A549 (cell line): ENCODE measurements around the gene IGF2BP1. TPM values are rescaled to one million over a fixed set of nuclear protein-coding genes. Genes with fewer than 3 reads are reported as not detected.
"Not testable (repeated sequence)": the region's sequence is repeated elsewhere in the genome, so short reads cannot be mapped to it uniquely, and the experiment has no call there.

ENCODE experiments used
- ATAC-seq, 2 experiments: fragments of 200-7000 bp in 1 of 2; fragments of >200 bp in 1 of 2; cut with Nextera tagmentation in 1 of 2; cut with Tn5 transposase in 1 of 2; 3 replicates each; pipeline versions ENCODE4 v1.8.0 to v1.9.1; 2018 to 2020; ENCODE audit warnings: mild to moderate bottlenecking in 1 of 2, moderate library complexity in 1 of 2
- CTCF ChIA-PET: fragments of 300-600 bp; sonication (Branson Sonifier 250); formaldehyde crosslinking; extraction: SDS; loops from one replicate; lab custom pipeline; 2021; ENCODE audit warnings: antibody characterized with exemption, inconsistent platforms; lab: Yijun Ruan, JAX
- POLR2A ChIA-PET: fragments of 350-600 bp; formaldehyde crosslinking; extraction: SDS; loops from one replicate; lab custom pipeline; 2021; ENCODE audit warnings: antibody characterized with exemption, inconsistent platforms; lab: Yijun Ruan, JAX
- DNase-seq, 2 experiments: peaks; one replicate each; pipeline versions ENCODE4 v3.0.0 to v3.0.0-alpha.2; 2011 to 2016; ENCODE audit warnings: low read depth in 1 of 2, low spot score in 1 of 2
- FAIRE-seq: peaks from 2 replicates; lab custom pipeline; 2011; peaks lifted over from hg19 to GRCh38; lab: Jason Lieb, UNC
- H3K27ac ChIP-seq, 2 experiments: fragments of >200 bp; sonication (Bioruptor Twin); formaldehyde crosslinking; 3 replicates each; pipeline ENCODE4 v1.5.1; 2016 to 2017
- H3K4me1 ChIP-seq: fragments of >200 bp; sonication (Bioruptor Twin); formaldehyde crosslinking; 3 replicates; pipeline ENCODE4 v1.6.1; 2016
- H3K4me2 ChIP-seq: fragments of >200 bp; sonication (Bioruptor Twin); formaldehyde crosslinking; 3 replicates; pipeline ENCODE4 v1.6.1; 2016
- H3K4me3 ChIP-seq: fragments of >200 bp; sonication (Bioruptor Twin); formaldehyde crosslinking; 3 replicates; pipeline ENCODE4 v1.5.1; 2016
- H3K9me3 ChIP-seq: fragments of >200 bp; sonication (Bioruptor Twin); formaldehyde crosslinking; 3 replicates; pipeline ENCODE4 v1.6.1; 2016
- BHLHE40 ChIP-seq: IDR thresholded peaks from 2 replicates; pipeline ENCODE4 v1.6.1; 2012; ENCODE audit warnings: low read depth, low read length, inconsistent platforms
- CHD4 ChIP-seq: fragments of 200-600 bp; sonication (generic); IDR thresholded peaks from 2 replicates; pipeline ENCODE4 v1.6.1; 2016; ENCODE audit warnings: antibody characterized with exemption, mild to moderate bottlenecking, borderline replicate concordance
- EP300 ChIP-seq, 2 experiments: fragments of >200 bp; sonication (Bioruptor Twin); formaldehyde crosslinking; IDR thresholded peaks; 2 replicates in 1 of 2; 3 replicates in 1 of 2; pipeline ENCODE4 v1.6.1; 2016 to 2017
- FOSL2 ChIP-seq, 2 experiments: fragments of 450-650 bp in 1 of 2; fragments of >200 bp in 1 of 2; sonication (Bioruptor Twin) in 1 of 2; formaldehyde crosslinking; IDR thresholded peaks; 2 replicates each; pipeline versions ENCODE4 v1.5.0 to v1.6.1; 2016 to 2020; ENCODE audit warnings: mild to moderate bottlenecking in 1 of 2, moderate library complexity in 1 of 2
- GATA3 ChIP-seq: IDR thresholded peaks from 2 replicates; pipeline ENCODE4 v1.6.1; 2012; ENCODE audit warnings: borderline replicate concordance
- HES2 ChIP-seq: fragments of >200 bp; sonication (Bioruptor Twin); formaldehyde crosslinking; IDR thresholded peaks from 2 replicates; pipeline ENCODE4 v1.6.1; 2016
- HMGXB4 ChIP-seq: fragments of 250-450 bp; sonication (Bioruptor Pico); IDR thresholded peaks from 2 replicates; pipeline ENCODE4 v1.5.0; 2021; ENCODE audit warnings: mild to moderate bottlenecking, moderate library complexity, borderline replicate concordance
- HOXA7 ChIP-seq: fragments of 250-450 bp; sonication (Bioruptor Pico); IDR thresholded peaks from 2 replicates; pipeline ENCODE4 v1.5.0; 2020; ENCODE audit warnings: mild to moderate bottlenecking, moderate library complexity
- JUN ChIP-seq, 2 experiments: fragments of >200 bp; sonication (Bioruptor Twin); formaldehyde crosslinking; IDR thresholded peaks; 2 replicates in 1 of 2; 3 replicates in 1 of 2; pipeline ENCODE4 v1.6.1; 2016 to 2017
- MAFK ChIP-seq: fragments of 450-650 bp; IDR thresholded peaks from 2 replicates; pipeline ENCODE4 v1.6.1; 2014; ENCODE audit not compliant: partially characterized antibody
- POLR2AphosphoS2 ChIP-seq: conservative IDR thresholded peaks from 2 replicates; pipeline ENCODE4 v1.6.1; 2012; ENCODE audit warnings: low read length, improper control_type of control experiment, inconsistent platforms
- USF2 ChIP-seq: fragments of 450-650 bp; IDR thresholded peaks from 2 replicates; pipeline ENCODE4 v1.6.1; 2014; ENCODE audit warnings: antibody characterized with exemption
- WGBS: methylation state at CpG from one replicate; pipeline ENCODE4 v1.1.6; 2017; ENCODE audit errors: missing lambda C conversion rate; 5-methylcytosine and 5-hydroxymethylcytosine counted together
- polyA plus RNA-seq, 4 experiments: library from polyadenylated mRNA; depleted of rRNA in 3 of 4; stranded (reverse); fragments of >200 nt; fragmentation: RNase III in 1 of 4; extraction: RNeasy Plus Mini Kit Qiagen cat#74134 plus additional on column Dnase treatment in 1 of 4; gene quantifications; 2 replicates in 3 of 4; 3 replicates in 1 of 4; pipeline ENCODE4 v1.2.3, GENCODE V29; 2011 to 2017
- TF ChIP-seq, protein P1 (sequence below): fragments of >200 bp; sonication (Bioruptor Twin); formaldehyde crosslinking; IDR thresholded peaks from 3 replicates; pipeline ENCODE4 v1.6.1; 2016

IGF2BP1 gene
- polyA plus RNA-seq, 2 of the 4 experiments (the other 2 are of a cell fraction): 26.2 to 40.3 TPM

DNA sequence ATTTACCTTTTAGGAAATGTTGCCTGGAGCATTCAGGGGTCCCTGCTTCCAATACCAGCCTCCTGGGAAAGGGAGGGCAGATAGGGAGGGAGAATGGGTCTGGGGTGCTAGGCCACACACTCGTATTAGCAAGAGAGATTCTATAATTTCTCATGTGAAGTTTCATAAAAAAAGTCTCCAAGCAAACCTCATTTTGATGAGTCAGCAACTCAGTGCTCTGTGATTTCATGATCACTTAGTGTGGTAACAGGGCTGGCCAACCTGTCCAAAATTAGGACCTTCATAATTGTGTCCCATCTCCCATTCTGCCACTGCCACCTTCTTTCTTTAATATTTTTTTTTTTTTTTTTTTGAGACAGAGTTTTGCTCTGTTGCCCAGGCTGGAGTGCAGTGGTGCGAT, 41.4 kb downstream of the IGF2BP1 start:
- FAIRE-seq (no peak), ATAC-seq (no peak), DNase-seq (no peak)
- WGBS: 84% methylated on average over 2 of the region's 2 CpGs
- Histone ChIP-seq H3K27ac (no peak overlapping the region), H3K4me1 (no peaks in the 10 kb centered on the region), H3K4me2 (no peak overlapping the region), H3K9me3 (no peaks in the 10 kb centered on the region), H3K4me3 (no peak overlapping the region)
- TF ChIP-seq MAFK (peak; percentile 99), CHD4 (no peak)
- ChIA-PET POLR2A (interaction anchor here (1.3 kb wide), 1 partner anchor 43 kb away, joined by 3 read pairs; no protein-coding TSS in a partner anchor), CTCF (interaction anchor here (0.9 to 25.5 kb wide), 7 partner anchors 10 to 189 kb away, joined by 3 to 639 read pairs (median 11); partner anchors contain the start of gene IGF2BP1)

GRCh38 chr17:49039518-49039917, 42.3 kb downstream of the IGF2BP1 start:
- not testable (repeated sequence) for ATAC-seq, FAIRE-seq, H3K9me3 ChIP-seq, H3K4me3 ChIP-seq, H3K27ac ChIP-seq, H3K4me1 ChIP-seq, H3K4me2 ChIP-seq, DNase-seq
- ChIA-PET POLR2A (interaction anchor here (1.3 kb wide), 1 partner anchor 44 kb away, joined by 3 read pairs; no protein-coding TSS in a partner anchor), CTCF (interaction anchor here (0.6 to 25.5 kb wide), 16 partner anchors 9 to 368 kb away, joined by 3 to 639 read pairs (median 6); partner anchors contain the start of gene IGF2BP1)
- WGBS: 94% methylated on average over 6 of the region's 6 CpGs

DNA sequence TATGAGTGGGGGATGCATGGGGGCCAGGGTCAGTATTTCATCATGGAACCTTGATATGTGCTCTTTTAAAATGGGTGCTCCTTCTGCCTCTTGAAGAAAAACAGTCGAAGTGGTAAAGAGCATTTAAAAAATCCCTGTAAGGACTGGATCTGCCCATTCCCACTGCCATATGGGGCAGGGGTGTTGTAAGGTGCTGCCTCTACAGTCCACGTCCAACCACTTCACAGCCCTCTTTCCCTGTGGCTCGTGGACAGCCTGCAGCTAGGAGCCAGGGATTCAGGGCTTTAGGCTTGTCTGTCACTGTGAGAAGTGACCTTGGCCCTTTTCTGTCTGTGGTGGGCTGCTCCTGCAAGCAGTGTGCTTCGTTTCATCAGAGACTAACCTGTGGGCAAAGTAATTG, 44.3 kb downstream of the IGF2BP1 start:
- FAIRE-seq: no peak
- TF ChIP-seq, protein P1, sequence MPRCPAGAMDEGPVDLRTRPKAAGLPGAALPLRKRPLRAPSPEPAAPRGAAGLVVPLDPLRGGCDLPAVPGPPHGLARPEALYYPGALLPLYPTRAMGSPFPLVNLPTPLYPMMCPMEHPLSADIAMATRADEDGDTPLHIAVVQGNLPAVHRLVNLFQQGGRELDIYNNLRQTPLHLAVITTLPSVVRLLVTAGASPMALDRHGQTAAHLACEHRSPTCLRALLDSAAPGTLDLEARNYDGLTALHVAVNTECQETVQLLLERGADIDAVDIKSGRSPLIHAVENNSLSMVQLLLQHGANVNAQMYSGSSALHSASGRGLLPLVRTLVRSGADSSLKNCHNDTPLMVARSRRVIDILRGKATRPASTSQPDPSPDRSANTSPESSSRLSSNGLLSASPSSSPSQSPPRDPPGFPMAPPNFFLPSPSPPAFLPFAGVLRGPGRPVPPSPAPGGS: no peak
- TF ChIP-seq HMGXB4 (CRISPR knock-in tag) (no peak), BHLHE40 (no peak), POLR2AphosphoS2 (no peak), EP300 (IDR thresholded peaks at IDR 0.05) (no peak), JUN (IDR thresholded peaks at IDR 0.05) (no peak), GATA3 (no peak), HES2 (no peak), USF2 (no peak)
- TF ChIP-seq, all 56 proteins: peak for 0
- no peak for ATAC-seq
- Histone ChIP-seq H3K4me2 (no peak overlapping the region), H3K9me3 (no peaks in the 10 kb centered on the region), H3K4me1 (peaks cover 14% of the 10 kb centered on the region), H3K27ac (no peak overlapping the region), H3K4me3 (no peak overlapping the region)
- ChIA-PET POLR2A (no interaction called here), CTCF (interaction anchor here (1.5 to 25.5 kb wide), 7 partner anchors 9 to 186 kb away, joined by 4 to 639 read pairs (median 7); partner anchors contain the start of gene IGF2BP1)
- WGBS: 89% methylated on average over 4 of the region's 4 CpGs
- DNase-seq: no peak

DNA sequence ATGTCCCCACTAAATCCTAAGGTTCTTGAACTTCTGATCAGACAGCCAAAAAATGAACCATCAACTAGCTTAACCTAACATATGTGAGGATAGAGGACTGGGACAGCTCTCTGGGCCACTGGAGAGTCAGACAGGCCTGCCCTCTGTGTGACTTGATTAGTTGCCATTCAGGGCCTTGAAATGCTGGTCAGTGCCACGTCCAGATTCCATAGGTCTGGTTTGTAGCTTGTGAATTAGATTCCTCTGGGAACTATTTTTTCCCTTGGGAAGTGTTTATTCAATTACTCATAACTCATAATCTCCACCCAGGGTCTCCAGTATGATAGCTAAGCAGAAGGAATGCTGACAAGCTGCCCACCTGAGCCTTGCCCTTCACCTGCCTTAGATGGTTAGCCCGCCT, 48.2 kb downstream of the IGF2BP1 start:
- Histone ChIP-seq H3K27ac (no peak overlapping the region), H3K4me2 (no peak overlapping the region), H3K4me1 (peaks cover 14% of the 10 kb centered on the region), H3K4me3 (no peak overlapping the region), H3K9me3 (no peaks in the 10 kb centered on the region)
- FAIRE-seq (no peak), ATAC-seq (peak in 1 of 2 experiments; percentile 26; a peak in 1 of 6 replicates), DNase-seq (no peak)
- TF ChIP-seq HMGXB4 (CRISPR knock-in tag) (no peak), FOSL2 (IDR thresholded peaks at IDR 0.05) (no peak), FOSL2 (CRISPR knock-in tag; IDR thresholded peaks at IDR 0.05) (no peak), HOXA7 (no peak)
- POLR2A ChIA-PET: interaction anchor here (0.6 to 2.1 kb wide), 2 partner anchors 12 to 101 kb away, joined by 4 to 7 read pairs; partner anchors contain the start of gene SNF8
- 58% methylated on average over 2 of the region's 2 CpGs for WGBS
- CTCF ChIA-PET: interaction anchor here (0.9 to 25.5 kb wide), 14 partner anchors 8 to 245 kb away, joined by 3 to 639 read pairs (median 4); partner anchors contain the start of genes IGF2BP1 and UBE2Z
